NCI-H187 treated with DMSO at 0.1 percent for 48 hours (cell line): ENCODE data around the gene PODNL1.
"Not testable (repeated sequence)": the region's sequence is repeated elsewhere in the genome, so short reads cannot be mapped to it uniquely, and the experiment has no call there.

Experiments used
- DNase-seq: peaks from one replicate; lab custom pipeline; 2025; lab: John Stamatoyannopoulos, UW

PODNL1 gene

DNA sequence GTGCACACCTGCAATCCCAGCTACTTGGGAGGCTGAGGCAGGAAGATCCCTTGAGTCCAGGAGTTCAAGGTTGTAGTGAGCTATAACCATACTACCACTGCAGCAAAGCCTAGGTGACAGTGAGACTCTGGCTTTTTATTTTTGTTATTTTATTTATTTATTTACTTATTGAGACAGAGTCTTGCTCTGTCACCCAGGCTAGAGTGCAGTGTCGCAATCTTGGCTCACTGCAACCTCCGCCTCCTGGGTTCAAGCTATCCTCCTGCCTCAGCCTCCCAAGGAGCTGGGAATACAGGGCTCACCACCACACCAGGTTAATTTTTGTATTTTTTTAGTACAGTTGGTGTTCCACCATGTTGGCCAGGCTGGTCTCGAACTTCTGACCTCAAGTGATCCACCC is 35.3 kb upstream of the PODNL1 start:
- not testable (repeated sequence) for DNase-seq

DNA sequence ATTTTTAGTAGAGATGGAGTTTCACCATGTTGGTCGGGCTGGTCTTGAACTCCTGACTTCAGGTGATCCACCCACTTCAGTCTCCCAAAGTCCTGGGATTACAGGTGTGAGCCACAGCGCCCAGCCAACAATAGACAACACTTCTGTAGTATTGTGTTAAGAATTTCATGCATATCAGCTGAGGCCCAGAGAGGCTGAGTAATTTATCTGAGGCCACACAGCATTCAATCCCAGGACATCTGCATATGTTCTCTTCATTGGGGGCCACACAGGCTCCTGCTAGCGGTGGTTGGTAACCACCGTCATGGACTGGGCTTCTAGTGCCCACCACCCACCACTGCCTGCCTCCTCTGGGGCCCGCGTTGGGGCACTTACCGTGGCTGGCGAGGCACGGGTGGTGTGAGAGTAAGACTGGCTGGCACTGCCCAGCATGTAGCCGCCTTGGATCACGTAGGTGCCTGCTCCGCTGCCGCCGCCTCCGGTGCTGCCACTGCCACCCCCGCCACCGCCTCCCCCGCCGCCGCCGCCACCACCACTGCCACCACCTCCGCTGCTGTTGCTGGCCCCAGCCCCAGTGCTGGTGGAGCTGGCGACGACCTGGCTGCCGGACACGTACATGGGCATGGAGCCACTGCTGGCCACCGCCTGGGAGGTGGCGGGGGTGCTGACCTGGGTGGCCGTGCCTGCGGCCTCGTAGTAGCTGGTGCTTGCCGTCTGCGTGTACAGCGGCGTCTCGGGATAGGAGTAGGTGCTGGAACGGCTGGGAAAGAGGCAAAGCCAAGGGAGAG is 34.3 kb upstream of the PODNL1 start:
- no peak for DNase-seq

DNA sequence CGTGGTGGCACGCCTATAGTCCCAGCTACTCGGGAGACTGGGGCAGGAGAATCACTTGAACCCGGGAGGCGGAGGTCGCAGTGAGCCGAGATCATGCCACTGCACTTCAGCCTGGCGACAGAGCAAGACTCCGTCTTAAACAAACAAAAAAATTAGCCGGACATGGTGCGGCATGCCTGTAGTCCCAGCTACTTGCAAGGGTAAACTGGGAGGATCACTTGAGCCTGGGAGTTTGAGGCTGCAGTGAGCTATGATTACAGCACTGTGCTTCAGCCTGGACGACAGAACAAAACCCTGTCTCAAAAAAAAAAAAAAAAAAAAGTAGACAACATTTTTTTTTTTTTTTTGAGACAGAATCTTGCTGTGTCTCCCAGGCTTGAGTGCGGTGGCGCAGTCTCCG is 33.7 kb upstream of the PODNL1 start:
- DNase-seq = not testable (repeated sequence)

DNA sequence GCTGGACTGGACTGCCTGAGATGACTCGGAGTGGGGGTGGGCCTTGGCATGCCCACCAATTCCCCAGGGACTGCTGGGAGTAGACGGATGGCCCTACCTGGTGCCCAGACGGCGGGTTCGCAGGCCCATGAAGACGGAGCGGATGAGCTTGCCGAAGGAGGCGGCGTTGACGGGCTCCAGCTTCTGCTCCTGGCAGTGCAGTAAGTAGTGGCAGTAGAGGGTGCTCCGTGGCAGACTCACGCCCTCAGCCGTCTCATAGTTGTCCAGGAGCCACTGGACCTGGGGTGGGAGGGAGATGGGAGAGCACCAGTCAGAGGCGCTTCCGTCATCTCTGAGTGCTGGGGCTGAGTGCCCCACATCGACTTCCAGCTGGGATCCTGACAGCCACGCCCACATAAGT is 31.7 kb upstream of the PODNL1 start:
- DNase-seq = no peak

DNA sequence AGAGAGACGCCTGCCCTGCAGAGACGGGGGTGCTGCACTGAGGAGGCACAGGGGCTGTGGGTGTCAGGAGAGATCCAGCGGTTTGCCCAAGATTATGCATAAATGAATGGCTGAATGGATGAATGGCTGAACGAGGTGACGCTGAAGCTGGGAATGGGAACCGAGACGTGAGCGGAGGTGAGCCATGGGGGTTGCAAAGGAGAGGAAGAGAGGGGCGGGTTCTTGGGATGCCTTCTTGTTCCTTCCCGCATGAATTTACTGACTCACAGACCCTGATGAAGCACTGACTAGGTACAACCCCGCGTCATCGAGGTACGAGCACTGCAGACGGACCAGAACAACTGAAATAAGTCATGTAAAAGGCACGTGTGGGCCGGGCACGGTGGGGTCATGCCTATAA is 30.8 kb upstream of the PODNL1 start:
- DNase-seq = no peak

DNA sequence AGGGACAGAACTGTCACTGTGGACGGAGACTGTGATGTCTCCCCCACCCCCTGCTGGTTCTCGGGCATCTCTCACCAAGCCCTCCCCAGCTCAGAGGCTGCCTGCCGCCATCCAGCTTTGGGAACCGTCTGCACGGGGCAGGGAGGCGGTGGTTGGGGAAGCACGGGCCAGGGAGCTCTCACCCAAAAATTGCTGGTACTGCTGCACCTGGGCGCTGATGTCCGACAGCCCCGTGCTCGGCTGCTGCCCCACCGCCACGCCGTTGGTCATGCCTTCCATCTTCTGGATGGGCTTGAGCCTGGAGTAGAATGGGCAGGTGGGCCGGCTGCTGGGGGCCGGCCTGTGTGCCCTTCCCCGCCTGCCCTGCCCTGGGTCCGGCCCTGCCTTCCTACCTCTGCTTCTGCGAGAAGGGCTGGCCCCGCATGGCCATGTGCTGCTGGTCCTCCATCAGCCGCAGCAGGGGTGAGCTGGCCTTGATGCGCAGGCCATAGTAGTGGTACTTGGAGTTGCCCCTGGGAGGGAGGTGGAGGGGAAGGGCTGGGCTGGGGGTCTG is 30.2 kb upstream of the PODNL1 start:
- no peak for DNase-seq

DNA sequence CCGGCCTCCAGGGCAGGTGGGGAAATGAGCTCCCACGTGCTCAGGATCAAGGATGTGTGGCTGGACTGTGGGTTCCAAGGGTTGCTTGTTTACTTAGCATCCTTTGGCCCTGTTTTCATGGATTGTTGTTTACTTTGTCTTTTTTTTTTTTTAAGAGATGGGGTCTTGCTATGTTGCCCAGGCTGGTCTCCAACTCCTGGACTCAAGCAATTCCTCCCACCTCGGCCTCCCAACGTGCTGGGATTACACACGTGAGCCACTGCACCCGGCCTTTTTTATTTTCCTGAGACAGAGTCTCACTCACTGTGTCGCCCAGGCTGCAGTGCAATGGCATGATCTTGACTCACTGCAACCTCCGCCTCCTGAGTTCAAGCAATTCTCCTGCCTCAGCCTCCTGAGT is 29.0 kb upstream of the PODNL1 start:
- not testable (repeated sequence) for DNase-seq

DNA sequence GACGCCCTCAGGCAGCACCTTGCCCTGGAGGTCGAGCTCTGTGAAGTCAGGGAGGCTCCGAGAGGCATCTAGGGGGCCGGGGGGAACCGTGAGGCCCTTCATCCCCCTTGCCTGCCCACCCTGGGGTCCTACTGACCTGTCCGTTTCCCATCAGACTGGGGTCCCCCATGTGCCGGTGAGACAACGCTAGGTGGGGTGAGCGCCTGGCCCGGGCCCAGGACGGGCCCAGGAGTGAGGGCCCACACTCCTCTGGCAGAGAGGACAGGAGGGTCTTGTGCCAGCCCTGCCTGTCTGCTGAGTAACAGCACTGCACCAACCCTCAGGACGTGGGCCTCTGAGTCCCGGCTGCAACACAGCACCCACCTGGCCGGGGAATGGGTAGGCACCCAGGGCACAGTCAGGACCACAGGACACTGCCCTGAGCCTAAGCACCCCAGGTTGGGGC is 28.5 kb upstream of the PODNL1 start:
- no peak for DNase-seq

DNA sequence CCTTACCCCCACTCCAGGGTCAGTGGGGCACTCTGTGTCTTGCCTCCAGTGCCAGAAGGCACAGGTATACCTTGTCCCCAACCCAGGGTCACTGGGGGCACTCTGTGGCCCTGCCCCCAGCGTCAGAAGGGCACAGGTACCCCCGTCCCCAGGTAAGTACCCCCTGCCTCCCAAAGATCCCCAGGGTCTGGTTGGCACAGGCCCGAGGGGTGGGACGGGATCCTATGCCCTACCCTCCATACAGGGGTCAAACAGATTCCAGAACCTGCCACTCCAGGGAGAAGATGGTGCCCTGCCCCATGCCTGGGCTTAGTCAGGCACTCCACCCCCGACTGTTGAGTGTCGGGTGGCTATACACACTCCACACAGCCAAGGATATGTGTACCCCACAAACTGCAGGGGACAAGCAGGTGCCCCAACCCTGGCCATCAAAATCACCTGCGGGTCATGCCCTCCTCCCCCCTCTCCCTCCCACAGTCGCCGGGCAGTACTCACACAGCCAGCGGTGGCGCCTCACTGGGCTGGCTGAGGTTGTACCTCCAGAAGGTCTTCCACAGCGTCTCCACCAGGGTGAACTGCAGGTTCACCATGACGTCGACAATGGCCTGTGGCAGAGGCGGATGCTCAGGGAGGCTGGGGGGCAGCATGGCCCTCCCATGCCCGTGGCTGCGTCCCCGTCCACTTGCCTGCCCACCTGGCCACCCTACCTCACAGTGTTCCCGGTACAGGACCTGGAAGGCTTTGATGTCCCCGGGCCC is 27.9 kb upstream of the PODNL1 start:
- DNase-seq = no peak

DNA sequence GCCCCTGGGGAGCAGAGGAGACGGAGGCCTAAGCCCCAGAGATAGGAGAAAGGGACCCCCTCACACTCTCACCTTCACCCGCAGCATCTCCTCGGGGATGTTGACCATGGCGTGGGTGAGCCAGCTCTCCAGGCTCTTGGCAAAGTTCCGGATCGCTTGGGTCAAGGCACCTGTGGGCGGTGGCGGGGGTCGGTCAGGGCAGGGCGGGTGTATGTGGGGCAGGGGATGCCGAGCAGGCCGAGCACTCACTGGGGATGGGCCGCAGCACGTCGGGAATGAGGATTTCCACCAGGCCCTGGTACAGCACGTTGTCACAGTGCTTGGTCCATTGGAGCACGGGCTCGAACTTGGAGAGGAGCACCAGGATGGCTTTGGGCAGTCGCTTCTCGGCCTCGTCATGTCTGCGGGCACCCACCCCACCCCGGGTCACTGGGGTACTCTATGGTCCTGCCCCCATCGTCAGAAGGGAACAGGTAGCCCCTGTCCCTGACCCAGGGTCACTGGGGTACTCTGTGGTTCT is 27.2 kb upstream of the PODNL1 start:
- DNase-seq = no peak

DNA sequence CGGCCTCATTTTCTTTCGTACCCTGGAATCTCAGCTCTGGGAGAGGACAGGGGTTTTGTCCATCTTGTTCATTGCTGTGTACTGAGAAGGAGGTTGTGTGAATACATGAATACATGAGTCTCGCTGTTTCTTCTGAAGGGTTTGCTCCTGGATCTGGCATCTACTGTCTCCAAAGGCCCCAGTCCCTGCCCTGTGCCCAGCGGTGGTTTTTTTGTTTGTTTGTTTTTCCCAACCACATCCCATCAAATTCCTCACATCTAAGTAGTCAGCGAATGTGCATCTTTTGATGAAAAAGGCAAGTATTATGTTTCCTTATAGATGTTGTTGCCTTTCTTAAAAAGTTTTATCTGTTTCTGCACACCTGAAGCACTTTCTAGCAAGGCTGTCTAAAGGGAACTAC is 26.6 kb upstream of the PODNL1 start:
- no peak for DNase-seq

DNA sequence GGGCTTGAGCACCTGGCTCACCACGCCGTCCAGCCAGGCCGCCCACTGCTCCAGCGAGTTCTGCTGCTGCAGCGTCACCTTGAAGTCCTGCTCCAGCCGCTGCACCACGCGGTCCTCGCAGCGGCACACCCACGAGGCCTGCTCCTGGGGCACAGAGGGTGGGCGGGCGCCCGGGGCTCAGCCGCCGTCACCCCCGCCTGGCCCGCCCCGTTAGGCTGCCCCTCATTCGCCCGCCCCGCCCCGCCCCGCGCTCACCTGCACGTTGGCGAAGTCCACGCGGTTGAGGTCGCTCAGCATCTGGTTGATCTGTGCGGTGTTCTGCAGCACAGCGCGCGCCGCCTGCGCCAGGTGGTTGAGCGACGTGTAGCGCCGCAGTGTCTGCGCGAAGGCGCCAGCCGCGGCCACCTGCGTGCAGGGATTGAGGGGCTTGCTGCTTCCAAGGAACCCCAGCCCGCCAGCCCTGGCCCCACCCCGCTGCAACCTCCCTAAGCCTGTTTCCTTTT is 25.4 kb upstream of the PODNL1 start:
- DNase-seq = no peak

DNA sequence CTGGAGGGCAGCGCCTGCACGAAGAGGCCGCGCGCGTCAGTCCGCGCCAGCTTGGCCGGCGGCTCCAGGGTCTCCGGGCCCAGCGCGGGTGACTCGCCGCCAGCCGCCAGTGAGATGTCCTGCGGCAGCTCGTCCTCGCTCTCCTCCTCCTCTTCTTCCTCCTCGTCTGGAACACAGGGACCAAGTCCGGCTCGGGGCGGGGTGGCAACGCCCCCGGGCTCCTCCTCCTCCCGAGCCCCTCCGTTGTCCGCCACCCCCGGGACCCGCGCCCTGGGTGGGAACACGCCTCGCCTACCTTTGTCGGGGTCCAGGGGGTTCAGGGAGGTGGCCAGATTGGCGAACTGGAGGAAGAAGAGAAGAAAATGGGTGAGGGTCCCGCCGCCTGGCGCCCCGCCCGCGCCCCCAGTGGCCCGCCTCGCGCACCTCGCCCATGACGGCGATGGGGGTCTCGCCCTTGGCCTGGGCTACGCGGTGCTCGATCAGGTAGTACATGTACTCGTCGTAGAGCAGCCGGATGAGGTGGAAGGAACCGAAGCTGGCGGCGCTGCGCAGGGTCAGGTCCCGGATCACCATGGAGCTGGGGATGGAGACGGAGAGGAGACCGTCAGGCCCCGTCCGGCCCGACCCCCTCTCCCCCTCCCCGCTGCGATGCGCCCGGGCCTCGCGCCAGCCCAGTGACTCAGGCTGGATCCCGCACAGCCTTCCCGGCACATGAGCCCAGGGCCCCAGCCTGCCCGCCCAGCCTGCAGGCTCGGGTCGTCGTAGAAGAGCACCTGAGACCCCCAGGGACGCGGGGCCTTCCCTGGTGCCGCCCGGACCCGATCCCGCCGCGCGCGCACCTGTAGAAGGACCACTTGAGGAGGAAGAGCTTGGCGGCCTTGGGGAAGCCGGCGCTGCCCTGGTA is 24.7 kb upstream of the PODNL1 start:
- no peak for DNase-seq

DNA sequence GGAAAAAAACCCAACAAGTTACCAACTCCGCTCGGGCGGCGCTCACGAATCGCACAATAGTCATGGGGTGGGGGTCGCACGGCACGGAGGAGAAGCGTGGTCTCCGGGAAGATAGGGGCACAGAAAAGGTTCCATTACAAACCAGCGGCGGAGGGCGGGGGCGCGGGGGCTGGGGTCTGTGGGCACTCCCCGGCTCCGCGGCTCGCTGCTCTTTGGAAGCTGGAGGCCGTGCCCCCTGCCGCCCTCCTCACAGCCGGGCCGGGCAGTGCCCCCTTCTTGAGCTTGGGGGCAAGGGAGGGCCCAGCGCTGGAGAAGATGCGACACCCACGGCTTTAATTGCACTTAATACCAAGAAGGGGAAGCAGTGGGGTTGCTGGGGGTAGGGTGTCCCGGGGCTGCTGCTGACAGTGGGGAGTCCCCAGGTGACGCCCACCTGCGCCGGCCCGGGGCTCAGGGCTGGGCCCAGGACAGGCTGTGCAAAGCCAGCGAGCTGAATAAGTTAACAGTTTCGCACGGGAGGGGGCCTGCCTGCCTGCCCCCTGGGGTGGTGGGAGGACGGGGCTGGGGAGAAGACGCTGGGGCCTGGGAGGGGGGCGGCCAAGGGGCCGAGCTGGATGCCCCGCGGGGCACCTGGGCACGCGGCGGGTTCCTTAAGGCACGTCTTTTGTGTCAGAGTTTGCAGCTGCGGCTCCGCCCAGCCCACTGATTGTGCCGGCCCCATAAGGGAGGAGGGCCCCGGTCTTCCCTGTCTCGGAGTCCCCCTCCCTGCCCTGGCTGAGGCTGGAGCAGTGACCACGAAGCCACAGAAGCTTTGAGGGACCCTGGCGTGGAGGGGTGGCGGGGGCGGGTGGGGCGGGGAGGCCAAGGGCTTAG is 23.8 kb upstream of the PODNL1 start:
- DNase-seq = no peak

DNA sequence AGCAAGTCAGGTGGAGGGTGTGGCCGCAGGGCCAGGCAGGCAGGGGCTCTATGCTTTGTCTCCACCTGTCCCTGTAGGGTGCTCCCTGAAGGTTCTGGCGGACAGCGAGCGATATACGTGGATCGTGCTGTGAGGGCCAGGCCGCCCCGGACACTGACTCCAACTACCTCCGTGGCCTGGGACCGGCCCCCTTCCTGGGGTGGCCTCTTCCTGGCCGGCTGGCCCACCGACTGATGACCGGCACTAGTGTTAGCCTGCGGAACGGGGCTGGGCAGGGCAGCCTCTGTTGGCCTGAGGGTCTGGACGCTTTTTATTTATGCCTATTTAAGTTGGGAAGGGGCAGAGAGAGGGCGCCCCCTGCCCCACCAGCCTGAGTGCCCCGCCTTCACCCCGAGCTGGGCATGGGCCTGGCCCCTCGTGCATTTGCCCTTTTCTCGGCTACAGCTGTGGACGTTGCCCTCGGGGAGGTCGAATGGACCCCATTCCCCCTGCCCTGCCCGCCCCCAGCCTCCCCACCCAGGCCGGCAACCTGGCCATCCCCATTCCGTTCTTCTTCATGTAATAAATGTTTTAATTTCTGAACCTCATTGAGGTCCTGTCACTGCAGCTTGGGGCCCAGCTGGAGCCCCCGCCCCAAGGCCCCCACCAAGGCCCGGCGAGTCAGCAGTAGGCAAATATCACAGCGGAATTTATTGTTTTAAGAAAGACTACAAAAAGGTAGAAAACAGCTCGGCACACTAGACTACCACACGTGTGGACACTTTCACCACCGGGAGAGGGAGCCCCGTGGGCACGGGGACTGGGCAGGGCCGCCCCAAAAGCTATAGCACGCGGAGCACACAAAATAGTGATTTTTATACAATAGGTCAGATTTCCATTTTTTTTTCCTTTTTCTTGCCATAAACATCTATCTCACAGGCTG is 22.9 kb upstream of the PODNL1 start:
- no peak for DNase-seq

DNA sequence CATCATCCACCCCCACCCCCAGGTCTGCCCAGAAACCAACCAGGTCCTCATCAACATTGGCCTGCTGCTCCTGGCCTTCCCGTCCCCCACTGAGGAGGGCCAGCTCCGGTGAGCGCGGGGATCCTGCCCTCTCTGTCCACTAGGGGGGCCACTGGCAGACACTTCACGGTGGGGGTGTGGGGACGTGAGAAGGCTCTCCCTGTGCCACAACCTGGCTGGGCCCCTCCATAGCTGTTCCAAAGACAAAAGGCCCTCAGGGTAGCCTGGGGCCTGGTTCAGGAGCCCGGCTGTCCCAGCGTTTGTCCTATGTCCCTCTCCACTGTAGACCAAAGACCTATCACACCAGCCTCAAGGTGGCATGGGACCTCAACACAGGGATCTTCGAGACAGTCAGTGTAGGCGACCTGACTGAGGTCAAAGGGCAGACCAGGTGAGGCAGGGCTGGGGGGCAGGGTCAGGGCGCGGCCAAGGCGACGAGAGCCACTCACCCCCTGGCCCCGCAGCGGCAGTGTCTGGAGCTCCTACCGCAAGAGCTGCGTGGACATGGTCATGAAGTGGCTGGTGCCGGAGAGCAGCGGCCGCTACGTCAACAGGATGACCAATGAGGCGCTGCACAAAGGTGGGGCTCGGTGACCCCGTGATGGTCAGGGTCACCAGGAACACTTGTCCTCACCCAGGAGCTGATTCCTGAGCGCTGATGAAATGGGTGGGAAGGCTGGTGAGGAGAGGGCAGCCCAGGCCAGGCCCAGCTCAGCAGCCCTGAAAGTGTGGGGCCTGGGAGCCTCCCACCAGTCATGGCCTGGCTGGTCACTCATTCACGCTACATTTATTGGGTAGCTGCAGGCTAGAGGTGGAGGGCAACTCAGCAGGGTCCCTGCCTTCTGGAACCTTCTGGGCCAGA is 22.0 kb upstream of the PODNL1 start:
- no peak for DNase-seq

DNA sequence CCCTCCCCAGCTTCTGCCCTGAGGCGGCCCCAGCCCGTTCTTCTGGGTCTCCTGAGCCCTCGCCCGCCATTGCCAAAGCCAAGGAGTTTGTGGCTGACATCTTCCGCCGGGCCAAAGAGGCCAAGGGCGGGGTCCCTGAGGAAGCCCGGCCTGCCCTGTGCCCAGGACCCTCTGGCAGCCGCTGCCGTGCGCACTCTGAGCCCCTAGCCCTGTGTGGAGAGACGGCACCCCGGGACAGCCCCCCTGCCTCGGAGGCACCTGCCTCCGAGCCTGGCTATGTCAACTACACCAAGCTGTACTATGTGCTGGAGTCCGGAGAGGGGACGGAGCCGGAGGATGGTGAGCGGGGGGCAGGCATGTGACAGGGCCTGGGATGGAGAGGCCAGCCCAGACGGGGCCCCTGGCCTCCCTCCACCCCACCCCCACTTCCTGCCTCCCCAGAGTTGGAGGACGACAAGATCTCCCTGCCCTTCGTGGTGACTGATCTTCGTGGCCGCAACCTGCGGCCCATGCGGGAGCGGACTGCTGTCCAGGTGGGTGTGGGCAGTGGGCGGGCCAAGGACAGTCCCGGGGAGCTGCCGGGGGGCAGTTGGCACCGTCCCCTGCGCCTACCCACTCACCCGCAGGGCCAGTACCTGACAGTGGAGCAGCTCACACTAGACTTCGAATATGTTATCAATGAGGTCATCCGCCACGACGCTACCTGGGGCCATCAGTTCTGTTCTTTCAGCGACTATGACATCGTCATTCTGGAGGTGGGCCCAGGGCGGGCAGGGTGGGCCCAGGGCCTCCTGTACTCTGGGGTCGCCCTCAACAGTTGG is 21.1 kb upstream of the PODNL1 start:
- DNase-seq = no peak

DNA sequence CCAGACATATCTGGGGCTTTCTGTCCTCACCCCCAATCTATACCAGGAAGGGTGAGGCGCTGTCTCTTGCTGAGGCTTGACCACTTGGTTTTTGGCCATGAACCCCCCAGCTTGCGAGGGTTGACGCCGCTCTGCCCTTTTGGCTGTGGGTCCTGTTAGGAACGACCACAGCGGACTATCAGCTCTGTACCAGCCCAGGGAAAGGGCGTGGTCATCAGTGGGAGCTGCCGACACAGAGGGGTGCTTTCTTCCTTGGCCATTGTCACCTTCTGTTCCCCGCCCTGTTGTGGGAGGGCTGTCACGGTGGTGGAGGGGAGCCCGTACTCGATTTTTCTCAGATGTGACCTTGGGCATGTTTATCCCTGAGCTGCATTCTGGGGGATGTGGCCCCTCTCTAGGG is 19.8 kb upstream of the PODNL1 start:
- no peak for DNase-seq
